Rectal smooth muscle tissue (tissue), 1 donor: ENCODE measurements around the gene POU5F2.

Experiments
- H3K27ac ChIP-seq: one replicate; pipeline ENCODE4 v1.7.0; 2013; ENCODE audit warnings: low read depth, low read length, inconsistent platforms
- H3K27me3 ChIP-seq: one replicate; pipeline ENCODE4 v1.7.0; 2013; ENCODE audit warnings: low read length; ENCODE audit not compliant: control insufficient read depth, insufficient read depth
- H3K36me3 ChIP-seq: one replicate; pipeline ENCODE4 v1.7.0; 2013; ENCODE audit warnings: low read length; ENCODE audit not compliant: control insufficient read depth, insufficient read depth
- H3K4me1 ChIP-seq: one replicate; pipeline ENCODE4 v1.7.0; 2013; ENCODE audit warnings: low read length; ENCODE audit not compliant: control insufficient read depth, insufficient read depth
- H3K4me3 ChIP-seq: one replicate; pipeline ENCODE4 v1.7.0; 2013; ENCODE audit warnings: low read length
- H3K9ac ChIP-seq: one replicate; pipeline ENCODE4 v1.7.0; 2013; ENCODE audit warnings: low read length

Gene POU5F2

DNA sequence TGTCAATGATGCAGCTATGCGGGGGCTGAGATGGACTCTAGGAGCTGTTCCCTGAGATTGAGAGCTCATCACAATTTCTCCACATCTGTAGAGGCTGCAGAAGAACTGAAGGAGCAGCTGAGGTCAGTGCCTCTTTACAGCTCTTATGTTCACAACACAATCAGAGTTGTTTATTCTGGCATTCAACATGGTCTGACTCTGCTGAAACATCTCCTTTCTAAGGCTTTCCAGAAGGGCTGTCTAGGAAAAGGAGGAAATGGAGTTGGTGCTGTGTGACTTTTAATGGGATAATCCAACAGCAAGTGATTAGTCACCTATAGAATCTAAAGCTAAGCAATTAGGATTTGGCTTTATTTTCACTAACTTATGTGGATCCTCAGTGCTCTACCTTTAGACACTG lies 6.0 kb downstream of the POU5F2 start:
- Histone ChIP-seq H3K27me3 (no peaks in the 10 kb centered on the region), H3K4me3 (no peak overlapping the region), H3K4me1 (no peaks in the 10 kb centered on the region), H3K27ac (no peak overlapping the region), H3K36me3 (no peaks in the 10 kb centered on the region), H3K9ac (no peak overlapping the region)

DNA sequence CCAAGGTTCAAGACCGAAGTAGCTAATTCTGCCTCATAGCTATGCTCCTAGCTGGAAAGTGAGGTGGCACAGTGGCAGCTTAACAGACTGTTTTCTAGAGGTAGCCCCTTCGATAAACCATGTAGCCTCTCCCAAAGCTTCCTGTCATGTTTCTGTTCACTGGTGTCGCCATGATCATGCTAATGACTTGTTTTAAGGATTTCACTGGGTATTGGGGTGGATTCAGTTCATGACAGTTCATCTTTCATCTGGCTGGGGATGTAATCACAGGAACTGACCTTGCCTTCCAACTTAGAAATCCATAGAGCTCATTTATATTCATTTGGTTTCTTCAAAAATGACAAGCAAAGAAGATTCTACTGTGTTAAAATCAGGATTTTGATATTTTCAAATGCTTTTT lies 9.4 kb downstream of the POU5F2 start:
- no peaks in the 10 kb centered on the region for H3K4me1 ChIP-seq
- H3K27ac ChIP-seq: no peak overlapping the region
- H3K4me3 ChIP-seq: no peak overlapping the region
- H3K9ac ChIP-seq: no peak overlapping the region
- H3K36me3 ChIP-seq: no peaks in the 10 kb centered on the region
- no peaks in the 10 kb centered on the region for H3K27me3 ChIP-seq

DNA sequence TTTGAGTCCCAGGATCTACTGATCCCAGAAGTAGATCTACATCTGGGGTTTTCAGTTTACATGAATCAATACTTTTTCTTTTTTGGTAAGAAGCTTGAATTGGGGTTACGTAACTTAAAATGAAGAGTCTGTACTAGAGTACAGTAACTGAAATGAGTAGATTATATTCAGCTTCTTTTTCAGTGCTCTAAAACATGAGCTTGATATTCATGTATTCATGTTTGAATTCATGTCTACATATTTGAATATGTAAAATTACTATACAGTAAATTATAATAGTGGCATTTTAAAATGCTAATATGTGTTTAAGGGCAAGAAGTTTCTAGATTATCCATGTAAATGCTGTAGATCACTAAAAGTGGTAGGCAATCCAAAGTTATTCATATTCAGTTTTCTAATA lies 14.8 kb downstream of the POU5F2 start:
- Histone ChIP-seq H3K4me3 (no peak overlapping the region), H3K27me3 (no peaks in the 10 kb centered on the region), H3K9ac (no peak overlapping the region), H3K4me1 (no peaks in the 10 kb centered on the region), H3K36me3 (no peaks in the 10 kb centered on the region), H3K27ac (no peak overlapping the region)

DNA sequence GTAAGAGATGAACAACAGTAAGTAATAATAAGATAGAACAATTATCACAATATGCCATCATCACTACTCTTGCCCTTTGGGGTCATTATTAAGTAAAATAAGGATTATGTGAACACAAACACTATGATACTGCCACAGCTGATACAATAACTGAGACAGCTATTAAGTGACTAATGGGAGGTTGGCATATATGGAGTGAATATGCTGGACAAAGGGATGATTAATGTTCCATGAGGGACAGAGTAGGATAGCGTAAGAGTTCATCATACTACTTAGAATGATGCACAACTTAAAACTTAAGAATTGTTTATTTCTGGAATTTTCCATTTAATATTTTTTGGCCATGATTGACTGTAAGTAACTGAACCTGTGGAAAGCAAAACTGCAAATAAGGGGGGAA lies 16.6 kb downstream of the POU5F2 start:
- H3K27me3 ChIP-seq: no peaks in the 10 kb centered on the region
- H3K4me3 ChIP-seq: no peak overlapping the region
- no peak overlapping the region for H3K9ac ChIP-seq
- no peaks in the 10 kb centered on the region for H3K4me1 ChIP-seq
- H3K27ac ChIP-seq: no peak overlapping the region
- no peaks in the 10 kb centered on the region for H3K36me3 ChIP-seq

DNA sequence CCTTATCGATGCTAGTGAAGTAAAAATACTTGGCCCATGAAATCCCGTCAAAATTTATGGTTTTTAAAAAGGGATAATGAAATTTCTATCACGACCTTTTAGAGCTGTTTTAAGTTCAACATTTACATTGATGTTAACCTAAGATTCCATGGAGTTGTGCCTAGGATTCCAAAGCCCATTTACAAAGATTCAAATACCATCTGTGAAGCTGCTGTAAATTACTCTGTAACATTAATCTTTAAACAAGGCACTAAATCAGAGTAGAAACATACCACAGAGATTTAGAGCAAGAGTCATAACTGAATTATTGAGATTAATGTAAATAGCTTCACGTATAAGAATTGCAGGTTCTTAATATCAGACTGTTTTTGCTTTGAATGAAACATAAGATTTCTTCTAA lies 17.7 kb downstream of the POU5F2 start:
- Histone ChIP-seq H3K36me3 (no peaks in the 10 kb centered on the region), H3K27me3 (no peaks in the 10 kb centered on the region), H3K4me3 (no peak overlapping the region), H3K4me1 (no peaks in the 10 kb centered on the region), H3K27ac (no peak overlapping the region), H3K9ac (no peak overlapping the region)

DNA sequence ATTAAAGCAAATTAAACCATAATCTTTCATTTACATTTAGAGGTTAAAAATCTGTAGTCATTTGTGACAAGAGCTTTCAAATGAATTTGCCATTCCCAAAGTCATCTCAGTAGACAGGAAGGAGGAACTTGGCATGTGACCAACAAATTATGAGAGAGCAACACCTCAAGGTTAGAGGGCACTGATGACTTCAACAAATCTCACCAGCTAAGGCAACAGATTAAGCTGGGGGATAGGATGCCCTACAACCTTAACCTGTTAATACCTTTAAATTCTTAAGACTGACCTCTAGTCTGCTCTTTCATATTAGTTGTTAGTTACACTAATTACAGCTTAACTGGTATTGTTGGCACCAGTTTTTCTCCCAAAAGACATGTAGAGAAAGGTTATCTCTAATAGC lies 18.4 kb downstream of the POU5F2 start:
- Histone ChIP-seq H3K36me3 (no peaks in the 10 kb centered on the region), H3K9ac (no peak overlapping the region), H3K4me1 (no peaks in the 10 kb centered on the region), H3K27ac (no peak overlapping the region), H3K27me3 (no peaks in the 10 kb centered on the region), H3K4me3 (no peak overlapping the region)

DNA sequence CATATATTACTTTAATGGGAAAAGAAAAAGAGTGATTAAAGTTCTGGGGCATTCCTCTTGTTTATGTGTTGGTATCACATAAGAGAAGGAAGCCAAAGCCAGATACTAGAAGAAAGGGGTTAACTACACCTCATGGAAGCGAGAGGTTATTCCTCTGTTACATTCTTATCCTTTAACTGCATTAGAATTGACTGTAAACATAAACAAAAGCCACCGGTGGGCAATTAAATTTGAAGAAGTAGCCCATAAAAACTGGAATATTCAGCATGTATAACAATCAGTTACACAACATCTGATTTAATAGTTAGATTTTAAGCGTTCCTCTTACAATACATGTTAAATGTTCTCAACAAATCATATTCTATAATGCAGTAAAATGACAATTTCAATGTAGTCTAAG lies 18.8 kb downstream of the POU5F2 start:
- no peak overlapping the region for H3K4me3 ChIP-seq
- H3K36me3 ChIP-seq: no peaks in the 10 kb centered on the region
- no peaks in the 10 kb centered on the region for H3K4me1 ChIP-seq
- H3K27me3 ChIP-seq: no peaks in the 10 kb centered on the region
- no peak overlapping the region for H3K27ac ChIP-seq
- no peak overlapping the region for H3K9ac ChIP-seq

DNA sequence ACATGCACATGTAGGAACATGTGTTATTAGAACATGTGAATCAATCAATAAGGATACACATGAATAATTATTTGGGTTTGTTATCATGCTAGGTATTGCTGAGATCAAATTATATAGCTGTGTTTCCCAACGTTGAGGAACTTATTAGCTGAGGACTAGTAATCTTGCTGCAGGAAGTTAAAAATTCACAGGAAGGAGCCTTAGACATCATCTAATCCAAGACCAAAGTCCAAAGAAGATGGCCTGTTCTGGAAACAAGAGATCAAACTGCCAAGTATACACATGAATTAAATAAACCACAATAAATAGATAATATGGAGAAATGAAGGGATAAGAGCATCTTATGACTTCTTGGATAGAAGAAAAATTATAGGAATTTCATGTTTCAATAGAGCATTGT lies 19.9 kb downstream of the POU5F2 start:
- Histone ChIP-seq H3K27me3 (no peaks in the 10 kb centered on the region), H3K27ac (no peak overlapping the region), H3K4me3 (no peak overlapping the region), H3K4me1 (no peaks in the 10 kb centered on the region), H3K36me3 (no peaks in the 10 kb centered on the region), H3K9ac (no peak overlapping the region)

DNA sequence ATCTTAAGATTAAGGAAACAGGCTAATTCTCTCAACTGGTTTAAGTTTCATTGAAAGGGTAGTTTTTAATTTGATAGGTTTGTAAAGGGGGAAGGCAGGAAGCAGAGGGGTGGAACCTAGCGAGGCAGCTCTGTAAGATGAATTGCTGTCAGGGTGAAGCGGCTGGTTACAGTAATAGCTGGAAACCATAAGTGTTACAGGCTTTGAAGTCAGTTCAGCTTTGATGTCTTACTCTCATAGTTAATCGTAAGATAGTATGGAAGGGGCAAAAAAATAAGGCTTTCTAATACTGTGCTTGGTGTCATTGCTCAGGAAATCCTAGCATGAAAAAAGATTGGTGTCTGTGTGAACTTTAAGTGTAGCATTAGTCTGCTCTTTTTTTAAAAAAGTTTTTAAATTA lies 20.3 kb downstream of the POU5F2 start:
- no peak overlapping the region for H3K9ac ChIP-seq

DNA sequence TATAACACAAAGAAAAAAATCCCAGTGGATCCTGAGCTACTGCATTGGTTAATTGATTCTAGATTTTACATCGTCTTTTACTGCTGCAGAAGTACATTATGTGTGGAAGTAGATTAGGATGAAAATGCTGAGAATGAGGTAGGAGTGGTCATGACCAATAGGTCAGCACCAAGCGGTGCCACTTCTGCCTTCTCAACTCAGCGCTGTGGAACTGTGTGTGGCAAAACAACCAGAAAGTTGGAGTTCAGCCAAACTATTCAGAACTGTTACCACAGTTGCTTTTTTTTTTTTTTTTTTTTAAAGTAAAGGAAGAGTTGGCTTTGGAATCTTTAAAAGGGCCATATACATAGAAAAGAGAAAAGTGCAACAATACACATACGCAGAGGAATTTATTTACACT lies 24.2 kb downstream of the POU5F2 start:
- Histone ChIP-seq H3K27me3 (no peaks in the 10 kb centered on the region), H3K36me3 (no peaks in the 10 kb centered on the region), H3K4me3 (no peak overlapping the region), H3K4me1 (no peaks in the 10 kb centered on the region), H3K9ac (no peak overlapping the region), H3K27ac (no peak overlapping the region)

More for the DNA sequence above, 20.3 kb downstream of the POU5F2 start:
- Histone ChIP-seq H3K4me3 (no peak overlapping the region), H3K36me3 (no peaks in the 10 kb centered on the region), H3K27me3 (no peaks in the 10 kb centered on the region), H3K27ac (no peak overlapping the region), H3K4me1 (no peaks in the 10 kb centered on the region)

DNA sequence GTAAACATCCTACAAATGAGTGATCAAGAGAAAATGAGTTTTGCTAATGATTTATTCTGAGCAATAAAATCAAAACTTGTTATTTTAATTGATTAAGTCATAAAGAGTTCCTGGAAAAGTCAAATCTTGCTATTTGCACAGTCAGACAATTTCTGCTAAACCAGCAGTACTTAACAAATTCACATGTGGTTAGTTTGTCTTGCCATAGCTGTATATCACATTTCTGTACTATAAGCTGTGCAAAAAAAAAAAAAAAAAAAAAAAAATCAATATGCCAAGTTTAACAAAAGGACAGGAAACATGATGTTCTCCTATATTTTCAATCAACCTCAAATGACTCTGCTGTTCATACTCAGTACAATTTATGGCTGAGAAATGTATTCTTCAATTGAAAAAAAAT lies 24.9 kb downstream of the POU5F2 start:
- H3K27me3 ChIP-seq: no peaks in the 10 kb centered on the region
- no peak overlapping the region for H3K27ac ChIP-seq
- no peak overlapping the region for H3K9ac ChIP-seq
- no peaks in the 10 kb centered on the region for H3K36me3 ChIP-seq
- no peak overlapping the region for H3K4me3 ChIP-seq
- no peaks in the 10 kb centered on the region for H3K4me1 ChIP-seq

DNA sequence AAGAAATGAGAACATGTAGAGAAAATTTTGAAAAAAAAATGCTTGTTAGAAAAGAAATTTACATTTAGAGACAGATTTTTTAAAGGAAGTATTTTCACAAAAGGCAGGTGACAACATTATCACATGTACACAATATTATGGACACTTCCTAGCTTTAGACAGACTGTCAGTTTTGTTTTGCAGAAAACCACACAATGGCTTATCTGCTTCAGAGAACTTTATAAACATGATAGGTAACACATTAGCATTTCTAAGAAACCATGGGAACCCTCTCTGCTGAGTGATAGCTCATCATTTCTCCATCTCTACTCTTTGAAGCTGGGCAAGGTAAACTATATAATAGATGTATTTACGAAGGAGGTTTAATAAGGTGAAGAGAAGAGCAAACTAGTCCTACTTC lies 25.6 kb downstream of the POU5F2 start:
- Histone ChIP-seq H3K9ac (no peak overlapping the region), H3K27me3 (no peaks in the 10 kb centered on the region), H3K4me1 (no peaks in the 10 kb centered on the region), H3K4me3 (no peak overlapping the region), H3K36me3 (no peaks in the 10 kb centered on the region), H3K27ac (no peak overlapping the region)

DNA sequence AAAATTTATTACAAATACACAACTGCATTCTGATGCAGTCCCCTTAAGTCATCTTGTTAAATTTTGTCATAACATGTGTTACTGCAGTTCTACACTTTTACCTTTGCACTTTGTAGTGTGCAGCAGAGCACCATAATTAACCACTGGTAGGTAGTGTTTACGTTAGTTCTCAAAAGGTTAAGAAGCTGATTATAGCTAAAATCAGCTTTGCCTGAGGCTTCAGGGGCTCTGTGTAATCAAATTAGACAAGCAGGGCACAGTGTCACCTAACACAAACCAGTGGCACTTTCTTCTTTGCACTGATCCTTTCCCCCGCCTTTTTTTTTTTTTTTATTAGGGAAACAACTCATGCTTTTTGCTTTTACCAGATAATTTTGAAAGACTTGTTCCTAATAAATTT lies 26.1 kb downstream of the POU5F2 start:
- Histone ChIP-seq H3K4me1 (no peaks in the 10 kb centered on the region), H3K36me3 (no peaks in the 10 kb centered on the region), H3K27ac (no peak overlapping the region), H3K27me3 (no peaks in the 10 kb centered on the region), H3K9ac (no peak overlapping the region), H3K4me3 (no peak overlapping the region)

DNA sequence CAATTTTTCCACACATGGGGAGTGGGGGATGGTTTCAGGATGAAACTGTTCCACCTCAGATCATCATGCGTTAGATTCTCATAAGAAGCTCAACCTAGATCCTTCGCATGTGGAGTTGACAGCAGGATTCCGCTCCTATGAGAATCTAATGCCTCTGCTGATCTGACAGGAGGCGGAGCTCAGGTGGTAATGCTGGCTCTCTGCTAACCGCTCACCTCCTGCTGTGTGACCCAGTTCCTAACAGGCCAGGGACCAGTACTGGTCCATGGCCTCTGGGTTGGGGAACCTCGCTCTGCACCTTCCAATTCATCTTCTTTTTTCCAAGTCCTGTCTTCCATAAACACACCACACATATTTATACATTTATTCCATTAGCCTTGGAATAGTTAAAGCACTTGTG lies 33.0 kb downstream of the POU5F2 start:
- H3K4me1 ChIP-seq: no peaks in the 10 kb centered on the region
- H3K9ac ChIP-seq: no peak overlapping the region

More for the DNA sequence above, 33.0 kb downstream of the POU5F2 start:
- Histone ChIP-seq H3K36me3 (no peaks in the 10 kb centered on the region), H3K27ac (no peak overlapping the region), H3K4me3 (no peak overlapping the region), H3K27me3 (no peaks in the 10 kb centered on the region)
